BJ (cell line): ENCODE data around the gene WNT5A. TPM values are rescaled to one million over a fixed set of nuclear protein-coding genes. Genes with fewer than 3 reads are reported as not detected.

ENCODE experiments used
- CTCF ChIA-PET: fragments of 350-600 bp; formaldehyde crosslinking; extraction: SDS; loops from one replicate; lab custom pipeline; 2021; ENCODE audit warnings: antibody characterized with exemption, inconsistent platforms; lab: Yijun Ruan, JAX
- POLR2A ChIA-PET: fragments of 300-600 bp; sonication (Branson Sonifier 250); formaldehyde crosslinking; extraction: SDS; loops from one replicate; lab custom pipeline; 2021; ENCODE audit warnings: antibody characterized with exemption; lab: Charles Lee
- DNase-seq: peaks from one replicate; pipeline ENCODE4 v3.0.0-alpha.2; 2011; ENCODE audit warnings: low read depth
- H3K27me3 ChIP-seq: 2 replicates; pipeline ENCODE4 v1.6.0; 2011; ENCODE audit warnings: low read length; ENCODE audit not compliant: control insufficient read depth, insufficient read depth
- H3K36me3 ChIP-seq: 2 replicates; pipeline ENCODE4 v1.5.1; 2011; ENCODE audit warnings: low read length; ENCODE audit not compliant: control insufficient read depth, insufficient read depth
- H3K4me3 ChIP-seq: 2 replicates; pipeline ENCODE4 v1.5.1; 2011; ENCODE audit warnings: low read depth, mild to moderate bottlenecking, control low read depth, low read length
- CTCF ChIP-seq: IDR thresholded peaks from 2 replicates; pipeline ENCODE4 v1.5.1; 2011; ENCODE audit warnings: low read depth, mild to moderate bottlenecking, control low read depth, inconsistent platforms, low read length, moderate library complexity; ENCODE audit not compliant: insufficient read depth
- polyA plus RNA-seq: library from polyadenylated mRNA; depleted of rRNA; stranded (reverse); fragments of >200 nt; gene quantifications from 2 replicates; pipeline ENCODE4 v1.2.3, GENCODE V29; 2011

The WNT5A gene
- polyA plus RNA-seq, 1 experiment = 627 TPM

- no peaks in the 10 kb centered on the region for H3K36me3 ChIP-seq
- H3K27me3 ChIP-seq = no peaks in the 10 kb centered on the region
- TF ChIP-seq CTCF = no peak
- POLR2A ChIA-PET = no interaction called here
- no peak for DNase-seq
- H3K4me3 ChIP-seq = no peak overlapping the region
- CTCF ChIA-PET = interaction anchor here (0.8 kb wide), 1 partner anchor 306 kb away, joined by 3 read pairs; no protein-coding TSS in a partner anchor
Observed at GRCh38 chr3:55441499-55441898, 45.6 kb downstream of the WNT5A start.

GRCh38 chr3:55440104-55440708 lies 46.9 kb downstream of the WNT5A start:
- H3K4me3 ChIP-seq = no peak overlapping the region
- no peaks in the 10 kb centered on the region for H3K36me3 ChIP-seq
- H3K27me3 ChIP-seq = no peaks in the 10 kb centered on the region
- ChIA-PET CTCF (interaction anchor here (1.2 kb wide), 1 partner anchor 13 kb away, joined by 3 read pairs; no protein-coding TSS in a partner anchor), POLR2A (no interaction called here)
- TF ChIP-seq CTCF = no peak
- DNase-seq = no peak

- ChIA-PET POLR2A (no interaction called here), CTCF (interaction anchor here (1.2 kb wide), 1 partner anchor 14 kb away, joined by 3 read pairs; no protein-coding TSS in a partner anchor)
- Histone ChIP-seq H3K36me3 (no peaks in the 10 kb centered on the region), H3K27me3 (no peaks in the 10 kb centered on the region), H3K4me3 (no peak overlapping the region)
- DNase-seq = no peak
- TF ChIP-seq CTCF = no peak
Observed at GRCh38 chr3:55439657-55440056, 47.4 kb downstream of the WNT5A start.

- Histone ChIP-seq H3K36me3 (no peaks in the 10 kb centered on the region), H3K27me3 (no peaks in the 10 kb centered on the region), H3K4me3 (no peak overlapping the region)
- POLR2A ChIA-PET = no interaction called here
- CTCF ChIA-PET = interaction anchor here (0.6 kb wide), 1 partner anchor 234 kb away, joined by 3 read pairs; no protein-coding TSS in a partner anchor
- DNase-seq = no peak
- TF ChIP-seq CTCF = no peak
Observed at GRCh38 chr3:55436644-55437043, 50.5 kb downstream of the WNT5A start.

GRCh38 chr3:55435491-55435890 lies 51.6 kb downstream of the WNT5A start:
- no peak for DNase-seq
- no peak for TF ChIP-seq CTCF
- ChIA-PET CTCF (no interaction called here), POLR2A (no interaction called here)
- Histone ChIP-seq H3K4me3 (no peak overlapping the region), H3K27me3 (no peaks in the 10 kb centered on the region), H3K36me3 (no peaks in the 10 kb centered on the region)
